NOMO-1 treated with DMSO at 0.1 percent for 48 hours (cell line): Measurements from ENCODE around the gene SH3TC1.

ENCODE experiments used
- DNase-seq: peaks from one replicate; lab custom pipeline; 2025; ENCODE audit not compliant: unreplicated experiment; lab: John Stamatoyannopoulos, UW

SH3TC1 gene

GRCh38 chr4:8285976-8286718 is 87.1 kb downstream of the SH3TC1 start:
- DNase-seq: no peak

- no peak for DNase-seq
Measured at GRCh38 chr4:8286719-8287342, 87.7 kb downstream of the SH3TC1 start.

GRCh38 chr4:8287343-8288280 is 88.5 kb downstream of the SH3TC1 start:
- DNase-seq: no peak

- no peak for DNase-seq
Measured at GRCh38 chr4:8289151-8289750, 90.2 kb downstream of the SH3TC1 start.

GRCh38 chr4:8289956-8290700 is 91.0 kb downstream of the SH3TC1 start:
- no peak for DNase-seq

GRCh38 chr4:8290701-8290970 is 91.5 kb downstream of the SH3TC1 start:
- no peak for DNase-seq
